ENCODE results near the gene TMA7B. TPM values are rescaled to one million over a fixed set of nuclear protein-coding genes. Genes with fewer than 3 reads are reported as not detected.

Gene TMA7B
- total RNA-seq, 1 donor from 2014 or later = not detected

DNA sequence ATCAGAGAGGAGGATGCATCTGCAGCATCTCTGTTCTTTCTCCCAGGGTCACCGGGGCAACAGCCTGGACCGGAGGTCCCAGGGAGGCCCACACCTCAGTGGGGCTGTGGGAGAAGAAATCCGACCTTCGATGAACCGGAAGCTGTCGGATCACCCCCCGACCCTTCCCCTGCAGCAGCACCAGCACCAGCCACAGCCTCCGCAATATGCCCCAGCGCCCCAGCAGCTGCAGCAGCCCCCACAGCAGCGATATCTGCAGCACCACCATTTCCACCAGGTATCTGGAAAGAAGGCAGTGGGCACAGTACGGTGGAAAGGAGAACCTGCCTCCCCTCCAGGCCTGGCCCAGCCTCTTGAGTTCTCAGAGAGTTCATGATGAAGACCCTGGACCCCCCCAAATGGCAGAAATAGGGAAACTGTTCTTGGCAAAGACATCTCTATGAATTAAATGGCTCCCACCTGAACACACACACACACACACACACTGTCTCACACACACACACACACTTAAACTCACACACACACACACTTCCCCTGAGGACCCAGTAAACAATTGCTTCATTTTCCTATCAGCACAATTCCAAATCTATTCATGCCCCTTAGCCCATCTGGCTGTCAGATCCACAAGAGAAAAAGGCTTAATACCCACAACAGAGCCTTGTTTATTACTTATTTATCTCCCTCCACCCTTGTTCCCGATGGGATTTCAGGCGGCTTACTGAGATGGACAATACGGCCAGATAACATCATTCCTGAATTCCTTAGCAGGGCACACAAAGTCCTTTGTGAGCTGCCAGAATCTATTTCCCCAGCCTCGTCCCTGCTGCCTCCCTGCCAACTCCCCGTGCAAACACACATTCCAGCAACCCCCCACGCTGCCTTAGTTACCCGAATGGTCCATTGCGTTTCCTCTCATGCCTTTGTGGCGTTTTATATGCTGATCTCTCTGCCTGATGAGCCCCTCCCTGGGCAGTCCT lies 8.1 kb downstream of the TMA7B start:
- no peaks in the 10 kb centered on the region for H3K36me3 ChIP-seq
- H3K4me1 Mint-ChIP-seq = peaks cover 57% of the 10 kb centered on the region
- peaks cover 42% of the 10 kb centered on the region for H3K4me1 ChIP-seq
- no peak overlapping the region for H3K9ac ChIP-seq
- no peaks in the 10 kb centered on the region for H3K79me2 ChIP-seq (ENCODE audit: low read depth)
- H3K4me3 ChIP-seq = no peak overlapping the region
- H4K20me1 ChIP-seq (ENCODE audit: low read depth) = no peaks in the 10 kb centered on the region
- no peaks in the 10 kb centered on the region for H3K9me3 ChIP-seq (ENCODE audit: low read depth)
- peak overlapping the region; percentile 63 for H3K4me2 ChIP-seq
- peaks cover 11% of the 10 kb centered on the region for H3K27me3 Mint-ChIP-seq (ENCODE audit: insufficient read depth, low read depth)
- H3K36me3 Mint-ChIP-seq = no peaks in the 10 kb centered on the region
- H3K27me3 ChIP-seq = no peaks in the 10 kb centered on the region
- peaks cover 29% of the 10 kb centered on the region for H3F3A ChIP-seq (ENCODE audit: low read depth)
- no peak overlapping the region for H3K4me3 Mint-ChIP-seq
- DNase-seq (ENCODE audit: low spot score) = peak; percentile 87
- H3K27ac ChIP-seq = peak overlapping the region; percentile 30
- H2AFZ ChIP-seq (replicated peaks) = no peak overlapping the region
- H3K27ac Mint-ChIP-seq = peak overlapping the region; percentile 16
- H3K9me3 Mint-ChIP-seq = no peaks in the 10 kb centered on the region
- TF ChIP-seq EZH2phosphoT487 (IDR thresholded peaks at IDR 0.05) = no peak
- no peak for TF ChIP-seq EZH2 (IDR thresholded peaks at IDR 0.05)
- TF ChIP-seq CTCF (IDR thresholded peaks at IDR 0.05) = no peak

- Histone ChIP-seq H4K20me1 (ENCODE audit: low read depth) (no peaks in the 10 kb centered on the region), H3K79me2 (ENCODE audit: low read depth) (no peaks in the 10 kb centered on the region), H3K4me3 (no peak overlapping the region), H3K9ac (no peak overlapping the region), H2AFZ (replicated peaks) (no peak overlapping the region), H3K9me3 (ENCODE audit: low read depth) (no peaks in the 10 kb centered on the region), H3K4me1 (peaks cover 50% of the 10 kb centered on the region), H3K27me3 (no peaks in the 10 kb centered on the region), H3K36me3 (no peaks in the 10 kb centered on the region), H3F3A (ENCODE audit: low read depth) (peaks cover 29% of the 10 kb centered on the region), H3K27ac (no peak overlapping the region), H3K4me2 (no peak overlapping the region)
- Mint-ChIP-seq H3K9me3 (no peaks in the 10 kb centered on the region), H3K4me3 (no peak overlapping the region), H3K27ac (no peak overlapping the region), H3K27me3 (ENCODE audit: insufficient read depth, low read depth) (peaks cover 10% of the 10 kb centered on the region), H3K4me1 (peaks cover 57% of the 10 kb centered on the region), H3K36me3 (no peaks in the 10 kb centered on the region)
- DNase-seq (ENCODE audit: low spot score) = no peak
- TF ChIP-seq CTCF (IDR thresholded peaks at IDR 0.05) (no peak), EZH2 (IDR thresholded peaks at IDR 0.05) (no peak), EZH2phosphoT487 (IDR thresholded peaks at IDR 0.05) (no peak)
Observed at GRCh38 chr22:39970742-39971141, 10.5 kb downstream of the TMA7B start.

- peaks cover 18% of the 10 kb centered on the region for H3F3A ChIP-seq (ENCODE audit: low read depth)
- H3K27ac ChIP-seq = no peak overlapping the region
- H3K4me2 ChIP-seq = peak overlapping the region; percentile 19
- H3K27me3 ChIP-seq = no peaks in the 10 kb centered on the region
- Mint-ChIP-seq H3K27ac (peak overlapping the region; percentile 8), H3K4me1 (peaks cover 48% of the 10 kb centered on the region), H3K27me3 (ENCODE audit: insufficient read depth, low read depth) (peaks cover 7% of the 10 kb centered on the region), H3K36me3 (no peaks in the 10 kb centered on the region), H3K4me3 (no peak overlapping the region), H3K9me3 (no peaks in the 10 kb centered on the region)
- H3K9me3 ChIP-seq (ENCODE audit: low read depth) = no peaks in the 10 kb centered on the region
- no peaks in the 10 kb centered on the region for H4K20me1 ChIP-seq (ENCODE audit: low read depth)
- H3K4me1 ChIP-seq = peaks cover 40% of the 10 kb centered on the region
- no peak for DNase-seq (ENCODE audit: low spot score)
- no peaks in the 10 kb centered on the region for H3K36me3 ChIP-seq
- no peak overlapping the region for H3K9ac ChIP-seq
- H3K79me2 ChIP-seq (ENCODE audit: low read depth) = no peaks in the 10 kb centered on the region
- no peak for TF ChIP-seq EZH2 (IDR thresholded peaks at IDR 0.05)
- TF ChIP-seq EZH2phosphoT487 (IDR thresholded peaks at IDR 0.05) = no peak
- TF ChIP-seq CTCF (IDR thresholded peaks at IDR 0.05) = no peak
- H3K4me3 ChIP-seq = no peak overlapping the region
- H2AFZ ChIP-seq (replicated peaks) = peak overlapping the region; percentile 90
Observed at GRCh38 chr22:39972641-39973040, 12.4 kb downstream of the TMA7B start.
